GM12878 (cell line): ENCODE results near the gene LGMN. TPM values are rescaled to one million over a fixed set of nuclear protein-coding genes. Genes with fewer than 3 reads are reported as not detected.
"Not testable (repeated sequence)": the region's sequence is repeated elsewhere in the genome, so short reads cannot be mapped to it uniquely, and the experiment has no call there.

Experiments
- ATAC-seq: fragments of 200-7000 bp; cut with Tn5 transposase; 3 replicates; pipeline ENCODE4 v1.9.1; 2020; ENCODE audit warnings: mild to moderate bottlenecking, moderate library complexity
- BruUV-seq: library from RNA; stranded (reverse); fragments of 400-500 nt; replicated peaks from 2 replicates; lab custom pipeline; 2021; lab: Mats Ljungman, UMichigan
- CTCF ChIA-PET: fragments of 300-600 bp; sonication (Branson Sonifier 250); formaldehyde crosslinking; extraction: SDS; loops from one replicate; lab custom pipeline; 2021; ENCODE audit warnings: inconsistent platforms; lab: Yijun Ruan, JAX
- POLR2A ChIA-PET: fragments of 350-600 bp; formaldehyde crosslinking; extraction: SDS; loops from one replicate; lab custom pipeline; 2021; ENCODE audit warnings: inconsistent platforms; lab: Charles Lee
- RAD21 ChIA-PET: fragments of 300-600 bp; sonication (Branson Sonifier 250); formaldehyde crosslinking; loops from one replicate; lab custom pipeline; 2023; ENCODE audit warnings: antibody characterized with exemption; ENCODE audit not compliant: unreplicated experiment; lab: Charles Lee
- SMC1A ChIA-PET: fragments of 300-600 bp; sonication (Branson Sonifier 250); formaldehyde crosslinking; loops from one replicate; lab custom pipeline; 2023; ENCODE audit not compliant: unreplicated experiment, uncharacterized antibody; lab: Charles Lee
- DNase-seq: peaks from one replicate; pipeline ENCODE4 v3.0.0-alpha.2; 2011; ENCODE audit warnings: low read depth, low spot score
- FAIRE-seq: peaks from 3 replicates; lab custom pipeline; 2011; peaks lifted over from hg19 to GRCh38; lab: Jason Lieb, UNC
- H2AFZ ChIP-seq: 2 replicates; pipeline ENCODE4 v1.6.0; 2011; ENCODE audit warnings: low read depth, low read length, control low read depth; ENCODE audit not compliant: control insufficient read depth
- H3K27ac ChIP-seq: 2 replicates; pipeline ENCODE4 v1.5.1; 2011; ENCODE audit warnings: control low read depth; ENCODE audit not compliant: control insufficient read depth, insufficient read depth
- H3K27me3 ChIP-seq, 2 experiments: replicated peaks in 1 of 2; 2 replicates each; pipeline versions ENCODE4 v1.6.0 to v1.6.1; 2011; ENCODE audit warnings: low read length in 1 of 2; ENCODE audit not compliant: control insufficient read depth in 2 of 2, insufficient read depth in 2 of 2
- H3K36me3 ChIP-seq, 2 experiments: 2 replicates each; pipeline ENCODE4 v1.5.1; 2011; ENCODE audit warnings: low read length in 1 of 2; ENCODE audit not compliant: control insufficient read depth in 2 of 2, insufficient read depth in 2 of 2
- H3K4me1 ChIP-seq: 2 replicates; pipeline ENCODE4 v1.6.1; 2011; ENCODE audit warnings: mild to moderate bottlenecking, low read length, moderate library complexity, mixed read lengths; ENCODE audit not compliant: control insufficient read depth, insufficient read depth
- H3K4me2 ChIP-seq: 2 replicates; pipeline ENCODE4 v1.6.0; 2011; ENCODE audit warnings: control low read depth; ENCODE audit not compliant: control insufficient read depth, insufficient read depth
- H3K4me3 ChIP-seq: fragments of 200-600 bp; sonication (generic); 2 replicates; pipeline ENCODE4 v1.5.1; 2016
- H3K79me2 ChIP-seq: 2 replicates; pipeline ENCODE4 v1.6.0; 2011; ENCODE audit warnings: low read length; ENCODE audit not compliant: control insufficient read depth, insufficient read depth
- H3K9ac ChIP-seq: 2 replicates; pipeline ENCODE4 v1.8.0; 2011; ENCODE audit warnings: low read length, control low read depth, mixed read lengths; ENCODE audit not compliant: control insufficient read depth, insufficient read depth
- H3K9me3 ChIP-seq: replicated peaks from 3 replicates; pipeline ENCODE4 v1.5.1; 2011; ENCODE audit warnings: mild to moderate bottlenecking, low read length; ENCODE audit not compliant: control insufficient read depth, insufficient read depth
- H4K20me1 ChIP-seq: 2 replicates; pipeline ENCODE4 v1.6.0; 2011; ENCODE audit not compliant: control insufficient read depth, insufficient read depth
- DPF2 ChIP-seq: fragments of 450-650 bp; IDR thresholded peaks from 2 replicates; pipeline ENCODE4 v1.6.1; 2017; ENCODE audit warnings: mild to moderate bottlenecking
- HCFC1 ChIP-seq: fragments of 150-350 bp; IDR thresholded peaks from 2 replicates; pipeline ENCODE4 v1.6.1; 2014; ENCODE audit warnings: low read length
- IKZF2 ChIP-seq, 2 experiments: fragments of 450-650 bp; IDR thresholded peaks; 2 replicates each; pipeline ENCODE4 v1.6.1; 2017; ENCODE audit warnings: mild to moderate bottlenecking in 2 of 2, moderate library complexity in 2 of 2
- NFYB ChIP-seq: IDR thresholded peaks from 2 replicates; pipeline ENCODE4 v1.6.1; 2011; ENCODE audit warnings: low read depth, mild to moderate bottlenecking, low read length, improper control_type of control experiment, moderate library complexity; ENCODE audit not compliant: insufficient read depth
- PAX5 ChIP-seq: IDR thresholded peaks from 2 replicates; pipeline ENCODE4 v1.6.1; 2011; ENCODE audit warnings: low read depth, low read length, borderline replicate concordance
- SPI1 ChIP-seq: IDR thresholded peaks from 2 replicates; pipeline ENCODE4 v1.6.1; 2011; ENCODE audit warnings: low read depth, mild to moderate bottlenecking, low read length, moderate library complexity, borderline replicate concordance; ENCODE audit not compliant: insufficient read depth
- YY1 ChIP-seq: IDR thresholded peaks from 2 replicates; pipeline ENCODE4 v1.6.1; 2011; ENCODE audit warnings: low read depth, mild to moderate bottlenecking, low read length
- WGBS: methylation state at CpG from one replicate; pipeline ENCODE4 v1.1.6; 2016; ENCODE audit warnings: low lambda C conversion rate; ENCODE audit not compliant: insufficient replicate concordance, insufficient coverage; ENCODE audit errors: missing lambda C conversion rate; 5-methylcytosine and 5-hydroxymethylcytosine counted together
- in situ Hi-C: fragments of 300-500 bp; cut with MboI; formaldehyde crosslinking; loops from 9 replicates; pipeline ENCODE4 v1.14.3; 2018; ENCODE audit warnings: mixed read lengths
- intact Hi-C: fragments of 100-400 bp; cut with micrococcal nuclease; formaldehyde crosslinking; loops from one replicate; pipeline ENCODE4 v1.14.2; 2022; ENCODE audit not compliant: unreplicated experiment
- polyA plus RNA-seq, 11 experiments: library from polyadenylated mRNA; depleted of rRNA in 4 of 11; unstranded in 6 of 11; stranded (reverse) in 5 of 11; fragments of >200 nt; fragmentation: Nextera tagmentation in 4 of 11; fragmentation: Illumina TruSeq in 1 of 11; extraction: Ambion mirVana in 4 of 11; extraction: Trizol in 1 of 11; gene quantifications; 1 replicate in 1 of 11; 2 replicates in 10 of 11; pipeline versions ENCODE4 v1.2.1 to v1.2.3, GENCODE V29; 2011 to 2016; ENCODE audit warnings: inconsistent platforms in 2 of 11, missing spikeins in 2 of 11, low read depth in 1 of 11
- total RNA-seq, 4 experiments: library from RNA; depleted of rRNA in 3 of 4; stranded (reverse); fragments of >200 nt in 3 of 4; fragmentation: Illumina TruSeq in 1 of 4; extraction: Trizol in 1 of 4; gene quantifications; 2 replicates each; pipeline versions ENCODE4 v1.2.1 to v1.2.3, GENCODE V29; 2013 to 2021
- TF ChIP-seq, protein P1 (sequence below): fragments of 450-650 bp; IDR thresholded peaks from 2 replicates; pipeline ENCODE4 v1.6.1; 2017; ENCODE audit warnings: low read depth, mild to moderate bottlenecking, moderate library complexity

Gene LGMN
- total and polyA plus RNA-seq, 10 of the 15 experiments (the other 5 are each of a cell fraction or from before 2014, with no cell fraction given): 0.71 to 192 (median 3.9) TPM

DNA sequence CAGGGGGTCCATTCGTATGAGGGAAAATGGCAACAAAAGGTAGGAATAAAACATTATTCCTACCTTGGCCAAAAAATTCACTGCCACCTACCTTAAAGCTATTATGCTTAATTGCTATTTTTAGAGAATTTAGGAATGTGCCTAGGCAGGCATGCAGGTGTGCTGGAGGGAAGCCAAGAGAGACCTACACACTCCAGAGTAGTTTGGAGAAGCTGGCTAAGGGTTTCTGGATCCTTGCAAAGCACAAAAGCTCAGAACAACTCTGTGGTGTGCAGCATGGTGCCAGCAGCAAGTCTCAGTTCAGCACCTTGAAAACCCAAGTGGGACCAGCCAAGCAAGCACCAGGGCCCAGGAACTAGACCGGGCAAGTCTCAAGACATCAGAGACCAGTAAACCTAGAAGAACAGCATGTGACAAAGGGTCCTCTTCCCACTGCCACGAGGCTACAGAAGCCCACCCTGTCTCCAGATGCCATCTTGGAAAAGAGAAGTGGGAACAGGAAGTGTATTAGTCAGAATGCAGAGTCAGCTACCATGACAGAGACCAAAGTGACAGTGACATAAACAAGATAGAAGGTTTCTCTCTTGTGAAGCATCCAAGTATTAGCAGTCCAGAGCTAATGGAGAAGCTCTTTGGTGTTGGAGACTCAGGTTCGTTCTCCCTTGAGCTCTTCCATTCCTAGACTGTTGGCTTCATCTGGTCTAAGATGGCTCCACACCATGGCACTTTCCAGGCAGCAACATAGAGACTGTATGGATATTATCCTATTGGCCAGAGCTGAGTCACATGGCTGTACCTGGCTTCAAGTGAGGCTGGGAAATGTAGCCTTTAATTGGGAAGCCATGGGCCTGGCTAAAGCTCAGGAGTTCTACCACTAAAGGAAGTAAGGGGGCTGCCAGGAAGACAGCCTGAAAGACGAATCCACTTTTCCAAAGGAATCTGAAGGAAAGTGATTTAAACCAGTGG lies 15.5 kb upstream of the LGMN start:
- ChIA-PET RAD21 (interaction anchor here (1.6 kb wide), 1 partner anchor 16 kb away, joined by 4 read pairs; the partner anchor contains the start of gene LGMN), POLR2A (interaction anchor here (1.9 kb wide), 1 partner anchor 13 kb away, joined by 9 read pairs; no protein-coding TSS in a partner anchor), SMC1A (interaction anchor here (5.0 kb wide), 1 partner anchor 13 kb away, joined by 32 read pairs; no protein-coding TSS in a partner anchor), CTCF (interaction anchor here (0.6 to 2.2 kb wide), 3 partner anchors 12 to 50 kb away, joined by 3 to 4 read pairs (median 4); no protein-coding TSS in a partner anchor)
- BruUV-seq, intact Hi-C loops, H3K9ac ChIP-seq, DNase-seq, H3K4me2 ChIP-seq, H3K9me3 ChIP-seq, H3K27ac ChIP-seq, H3K79me2 ChIP-seq, H3K27me3 ChIP-seq, H2AFZ ChIP-seq, H3K36me3 ChIP-seq, H4K20me1 ChIP-seq, H3K4me3 ChIP-seq: not testable (repeated sequence)
- WGBS: 61% methylated on average over 4 of the region's 5 CpGs
- peak; percentile 85 for FAIRE-seq
- in situ Hi-C loops: loop anchor here (25.0 kb wide), 2 partner anchors 1198 to 1402 kb away; no protein-coding TSS in a partner anchor
- peaks cover 40% of the 10 kb centered on the region for H3K4me1 ChIP-seq
- TF ChIP-seq IKZF2 (IDR thresholded peaks at IDR 0.05): peak in 1 of 2 experiments; percentile 65; a peak in 2 of 4 replicates
- 0 out of 2 replicates have a peak, but pooled peaks have one; percentile 24 for TF ChIP-seq DPF2
- TF ChIP-seq, protein P1, sequence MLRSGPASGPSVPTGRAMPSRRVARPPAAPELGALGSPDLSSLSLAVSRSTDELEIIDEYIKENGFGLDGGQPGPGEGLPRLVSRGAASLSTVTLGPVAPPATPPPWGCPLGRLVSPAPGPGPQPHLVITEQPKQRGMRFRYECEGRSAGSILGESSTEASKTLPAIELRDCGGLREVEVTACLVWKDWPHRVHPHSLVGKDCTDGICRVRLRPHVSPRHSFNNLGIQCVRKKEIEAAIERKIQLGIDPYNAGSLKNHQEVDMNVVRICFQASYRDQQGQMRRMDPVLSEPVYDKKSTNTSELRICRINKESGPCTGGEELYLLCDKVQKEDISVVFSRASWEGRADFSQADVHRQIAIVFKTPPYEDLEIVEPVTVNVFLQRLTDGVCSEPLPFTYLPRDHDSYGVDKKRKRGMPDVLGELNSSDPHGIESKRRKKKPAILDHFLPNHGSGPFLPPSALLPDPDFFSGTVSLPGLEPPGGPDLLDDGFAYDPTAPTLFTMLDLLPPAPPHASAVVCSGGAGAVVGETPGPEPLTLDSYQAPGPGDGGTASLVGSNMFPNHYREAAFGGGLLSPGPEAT: peak; percentile 23; the same call in 1 of the 2 replicates
- peak; percentile 64; the same call in 1 of the 2 replicates for TF ChIP-seq PAX5
- TF ChIP-seq HCFC1: 0 out of 2 replicates have a peak, but pooled peaks have one; percentile 9
- 0 out of 2 replicates have a peak, but pooled peaks have one; percentile 15 for TF ChIP-seq NFYB
- TF ChIP-seq YY1: 0 out of 2 replicates have a peak, but pooled peaks have one; percentile 9
- peak; percentile 61; the same call in 1 of the 2 replicates for TF ChIP-seq SPI1
- peak; percentile 26 for ATAC-seq
